Left lung (tissue), 10 donors: ENCODE results near the gene TCF7. TPM values are rescaled to one million over a fixed set of nuclear protein-coding genes. Genes with fewer than 3 reads are reported as not detected.

Experiments
- ATAC-seq: fragments of 200-7000 bp; cut with Tn5 transposase; one replicate; pipeline ENCODE4 v1.9.1; 2020; ENCODE audit warnings: moderate library complexity
- DNase-seq, 4 donors: peaks; one replicate each; pipeline ENCODE4 v3.0.0-alpha.2; 2013 to 2020
- H3K27ac ChIP-seq, 2 donors: fragments of 200-600 bp; sonication (generic) in 1 of 2; one replicate each; pipeline versions ENCODE4 v1.5.0 to v1.8.0; 2020 to 2021
- H3K27me3 ChIP-seq, 2 donors: fragments of 200-600 bp; sonication (generic) in 1 of 2; one replicate each; pipeline versions ENCODE4 v1.5.0 to v1.8.0; 2020 to 2021
- H3K36me3 ChIP-seq, 2 donors: fragments of 200-600 bp; sonication (generic) in 1 of 2; one replicate each; pipeline versions ENCODE4 v1.5.0 to v1.8.0; 2020 to 2021
- H3K4me1 ChIP-seq, 2 donors: fragments of 200-600 bp; one replicate each; pipeline ENCODE4 v1.8.0; 2021
- H3K4me3 ChIP-seq, 2 donors: fragments of 200-600 bp; sonication (generic) in 1 of 2; one replicate each; pipeline versions ENCODE4 v1.5.0 to v1.8.0; 2020 to 2021; ENCODE audit warnings: mild to moderate bottlenecking in 1 of 2
- H3K9me3 ChIP-seq, 2 donors: fragments of 200-600 bp; sonication (generic) in 1 of 2; one replicate each; pipeline versions ENCODE4 v1.5.0 to v1.8.0; 2020 to 2021
- CTCF ChIP-seq, 2 donors: fragments of 200-600 bp; sonication (generic) in 1 of 2; IDR thresholded peaks; one replicate each; pipeline versions ENCODE4 v1.5.0 to v1.8.0; 2021; ENCODE audit warnings: antibody characterized with exemption in 2 of 2
- intact Hi-C, 2 donors: fragments of 100-400 bp; cut with DNase I; formaldehyde crosslinking; loops; one replicate each; pipeline versions ENCODE4 v1.11.2 to v1.14.2; 2022
- polyA plus RNA-seq, 6 donors: library from polyadenylated mRNA; unstranded; fragments of 120-200 nt; gene quantifications; one replicate each; pipeline ENCODE4 v1.2.1, GENCODE V29; 2013; ENCODE audit not compliant: insufficient read length in 6 of 6
- total RNA-seq, 2 donors: library from RNA; stranded (reverse); fragmentation: NEBNext Ultra II Directional; extraction: Animal tissue kit (Norgen Biotek cat#: 25700); gene quantifications; one replicate each; pipeline ENCODE4 v1.2.1, GENCODE V29; 2021
- donor health status: DM: no; HTN: yes; CAD: no.
- donor health status: DM: no; HTN: no; CAD: no.

The TCF7 gene
- total and polyA plus RNA-seq, 8 donors: 4.8 to 18.8 (median 17.4) TPM

GRCh38 chr5:134174841-134175839 lies 60.7 kb downstream of the TCF7 start:
- H3K27ac ChIP-seq: peak overlapping the region; percentile 99
- peaks cover 0 to 37% of the 10 kb centered on the region in 2 donors for H3K36me3 ChIP-seq
- no peaks in the 10 kb centered on the region for H3K27me3 ChIP-seq
- H3K4me1 ChIP-seq: peaks cover 11 to 35% of the 10 kb centered on the region in 2 donors
- DNase-seq (peak in 2 of 4 donors; percentile 7 to 32), ATAC-seq (no peak)
- TF ChIP-seq CTCF (IDR thresholded peaks at IDR 0.05): no peak
- no peaks in the 10 kb centered on the region for H3K9me3 ChIP-seq
- intact Hi-C loops: no loop called here
- peak overlapping the region; percentile 88 to 93 for H3K4me3 ChIP-seq

GRCh38 chr5:134175921-134176510 lies 61.5 kb downstream of the TCF7 start:
- intact Hi-C loops: no loop called here
- DNase-seq (peak in 3 of 4 donors; percentile 5 to 46 (median 27)), ATAC-seq (peak; percentile 39)
- Histone ChIP-seq H3K27ac (peak overlapping the region; percentile 99), H3K4me3 (peak overlapping the region; percentile 88 to 93), H3K36me3 (peaks cover 0 to 28% of the 10 kb centered on the region in 2 donors), H3K4me1 (peaks cover 11 to 35% of the 10 kb centered on the region in 2 donors), H3K27me3 (no peaks in the 10 kb centered on the region), H3K9me3 (no peaks in the 10 kb centered on the region)
- TF ChIP-seq CTCF (IDR thresholded peaks at IDR 0.05): no peak

GRCh38 chr5:134176511-134177368 lies 62.3 kb downstream of the TCF7 start, which contains the start of gene SKP1:
TSS of gene SKP1 (minus strand) at chr5:134176950. CDS start at chr5:134174022, 2,928 bp downstream.
- DNase-seq (peak; percentile 84 to 96 (median 90)), ATAC-seq (peak; percentile 92)
- peaks cover 0 to 21% of the 10 kb centered on the region in 2 donors for H3K36me3 ChIP-seq
- peak within 1 kb of the TSS; percentile 99 for H3K27ac ChIP-seq
- H3K27me3 ChIP-seq: no peaks in the 10 kb centered on the region
- H3K4me3 ChIP-seq: peak within 1 kb of the TSS; percentile 88 to 93
- no peak for TF ChIP-seq CTCF (IDR thresholded peaks at IDR 0.05)
- peaks cover 11 to 35% of the 10 kb centered on the region in 2 donors for H3K4me1 ChIP-seq
- intact Hi-C loops: no loop called here
- H3K9me3 ChIP-seq: no peaks in the 10 kb centered on the region

- ATAC-seq: peak; percentile 45
- Histone ChIP-seq H3K4me1 (peaks cover 11 to 35% of the 10 kb centered on the region in 2 donors), H3K27ac (peak overlapping the region; percentile 99), H3K27me3 (no peaks in the 10 kb centered on the region), H3K9me3 (no peaks in the 10 kb centered on the region), H3K36me3 (peaks cover 0 to 13% of the 10 kb centered on the region in 2 donors), H3K4me3 (peak overlapping the region; percentile 88 to 93)
- peak in 2 of 4 donors; percentile 26 to 39 for DNase-seq
- intact Hi-C loops: no loop called here
- TF ChIP-seq CTCF (IDR thresholded peaks at IDR 0.05): no peak
Observed at GRCh38 chr5:134177369-134178095, 63.1 kb downstream of the TCF7 start.
